Stomach (tissue), 4 donors: ENCODE measurements around the gene STIP1.

Experiments
- POLR2A ChIP-seq, 4 donors: fragments of 450-650 bp; IDR thresholded peaks; one replicate each; pipeline ENCODE4 v1.6.1; 2016; ENCODE audit warnings: antibody characterized with exemption in 4 of 4, control low read depth in 2 of 4, mild to moderate bottlenecking in 1 of 4, moderate library complexity in 1 of 4
- POLR2AphosphoS5 ChIP-seq, 3 donors: sonication (generic); formaldehyde crosslinking; IDR thresholded peaks; one replicate each; pipeline ENCODE4 v1.6.1; 2016; ENCODE audit warnings: antibody characterized with exemption in 3 of 3
- TF ChIP-seq, protein P1 (sequence below), 7 experiments: fragments of 450-650 bp in 4 of 7; fragments of 200-600 bp in 3 of 7; sonication (generic) in 3 of 7; IDR thresholded peaks; one replicate each; pipeline ENCODE4 v1.5.1; 2016 to 2019; ENCODE audit warnings: antibody characterized with exemption in 7 of 7, control low read depth in 2 of 7, mild to moderate bottlenecking in 1 of 7

DNA sequence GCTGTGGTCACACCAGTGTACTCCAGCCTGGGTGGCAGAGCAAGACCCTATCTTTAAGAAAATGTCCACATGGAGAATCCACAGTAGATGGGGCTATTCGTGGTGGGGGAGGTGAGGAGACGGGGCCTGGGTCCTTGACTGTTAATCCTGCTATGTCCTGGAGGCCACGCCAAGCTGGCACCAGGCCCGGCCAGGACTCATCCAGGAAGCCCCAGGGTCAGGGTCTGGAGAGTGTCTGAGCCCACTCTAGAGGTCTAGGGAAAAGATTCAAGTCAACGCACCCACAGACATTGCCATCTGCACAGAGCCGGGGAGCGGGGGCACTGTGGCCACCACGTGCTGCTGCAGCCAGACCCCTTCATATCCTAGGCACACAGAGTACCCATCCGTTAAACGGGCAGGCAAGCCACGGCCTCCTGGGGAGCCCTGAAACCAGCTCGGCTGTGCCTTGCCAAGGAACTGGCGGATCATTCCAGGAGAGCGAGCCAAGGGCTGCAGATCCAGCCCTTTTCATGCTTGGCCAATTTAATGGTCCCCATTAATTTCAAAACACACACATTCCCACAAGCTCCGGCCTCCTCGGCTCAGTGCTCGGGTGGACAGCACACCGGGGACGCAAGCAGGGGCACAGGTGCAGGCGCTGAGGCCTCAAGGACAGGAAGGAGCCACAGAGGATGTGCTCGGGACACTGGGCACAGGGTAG, 44.7 kb upstream of the STIP1 start:
- TF ChIP-seq, protein P1, sequence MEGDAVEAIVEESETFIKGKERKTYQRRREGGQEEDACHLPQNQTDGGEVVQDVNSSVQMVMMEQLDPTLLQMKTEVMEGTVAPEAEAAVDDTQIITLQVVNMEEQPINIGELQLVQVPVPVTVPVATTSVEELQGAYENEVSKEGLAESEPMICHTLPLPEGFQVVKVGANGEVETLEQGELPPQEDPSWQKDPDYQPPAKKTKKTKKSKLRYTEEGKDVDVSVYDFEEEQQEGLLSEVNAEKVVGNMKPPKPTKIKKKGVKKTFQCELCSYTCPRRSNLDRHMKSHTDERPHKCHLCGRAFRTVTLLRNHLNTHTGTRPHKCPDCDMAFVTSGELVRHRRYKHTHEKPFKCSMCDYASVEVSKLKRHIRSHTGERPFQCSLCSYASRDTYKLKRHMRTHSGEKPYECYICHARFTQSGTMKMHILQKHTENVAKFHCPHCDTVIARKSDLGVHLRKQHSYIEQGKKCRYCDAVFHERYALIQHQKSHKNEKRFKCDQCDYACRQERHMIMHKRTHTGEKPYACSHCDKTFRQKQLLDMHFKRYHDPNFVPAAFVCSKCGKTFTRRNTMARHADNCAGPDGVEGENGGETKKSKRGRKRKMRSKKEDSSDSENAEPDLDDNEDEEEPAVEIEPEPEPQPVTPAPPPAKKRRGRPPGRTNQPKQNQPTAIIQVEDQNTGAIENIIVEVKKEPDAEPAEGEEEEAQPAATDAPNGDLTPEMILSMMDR (IDR thresholded peaks at IDR 0.05), result no peak
- TF ChIP-seq POLR2A (IDR thresholded peaks at IDR 0.05) (no peak), POLR2AphosphoS5 (IDR thresholded peaks at IDR 0.05) (no peak)
